Osteoblast (primary cell): ENCODE data around the gene RIPK3. TPM values are rescaled to one million over a fixed set of nuclear protein-coding genes. Genes with fewer than 3 reads are reported as not detected.

Source experiments
- DNase-seq: peaks from one replicate; pipeline ENCODE4 v3.0.0; 2011; ENCODE audit warnings: low spot score, mixed read lengths; ENCODE audit not compliant: insufficient read length; ENCODE audit errors: missing footprints
- H2AFZ ChIP-seq: 2 replicates; pipeline ENCODE4 v1.6.0; 2011; ENCODE audit warnings: mild to moderate bottlenecking, low read length
- H3K27ac ChIP-seq: 2 replicates; pipeline ENCODE4 v1.5.1; 2011; ENCODE audit warnings: mild to moderate bottlenecking, low read depth, low read length, moderate library complexity
- H3K27me3 ChIP-seq: 2 replicates; pipeline ENCODE4 v1.6.0; 2012; ENCODE audit warnings: mild to moderate bottlenecking, control low read depth, inconsistent platforms, low read length, moderate library complexity; ENCODE audit not compliant: insufficient read depth
- H3K36me3 ChIP-seq: 2 replicates; pipeline ENCODE4 v1.5.1; 2011; ENCODE audit warnings: mild to moderate bottlenecking, low read length, control low read depth, moderate library complexity; ENCODE audit not compliant: insufficient read depth
- H3K4me1 ChIP-seq: 2 replicates; pipeline ENCODE4 v1.5.1; 2011; ENCODE audit warnings: mild to moderate bottlenecking, low read length, control low read depth, moderate library complexity; ENCODE audit not compliant: insufficient read depth
- H3K4me2 ChIP-seq: 2 replicates; pipeline ENCODE4 v1.6.0; 2011; ENCODE audit warnings: mild to moderate bottlenecking, low read length; ENCODE audit not compliant: insufficient read depth
- H3K4me3 ChIP-seq: fragments of 200-600 bp; sonication (generic); 3 replicates; pipeline ENCODE4 v1.5.1; 2012; ENCODE audit warnings: mild to moderate bottlenecking, low read length, inconsistent platforms; ENCODE audit not compliant: insufficient read depth
- H3K79me2 ChIP-seq: 2 replicates; pipeline ENCODE4 v1.6.0; 2012; ENCODE audit warnings: mild to moderate bottlenecking, low read length, control low read depth, inconsistent platforms; ENCODE audit not compliant: insufficient read depth
- H3K9me3 ChIP-seq: 2 replicates; pipeline ENCODE4 v1.5.1; 2011; ENCODE audit warnings: low read depth, low read length, control low read depth
- H4K20me1 ChIP-seq: 2 replicates; pipeline ENCODE4 v1.6.0; 2012; ENCODE audit warnings: mild to moderate bottlenecking, low read length, control low read depth; ENCODE audit not compliant: insufficient read depth
- CTCF ChIP-seq: IDR thresholded peaks from 2 replicates; pipeline ENCODE4 v1.5.1; 2011; ENCODE audit warnings: mild to moderate bottlenecking, low read depth, low read length, moderate library complexity; ENCODE audit errors: extremely low read depth
- total RNA-seq: library from RNA; depleted of rRNA; stranded (reverse); fragments of >200 nt; gene quantifications from 2 replicates; pipeline ENCODE4 v1.2.3, GENCODE V29; 2012

RIPK3 gene
- total RNA-seq, 1 donor: 11.9 TPM

GRCh38 chr14:24369463-24369862, 29.7 kb upstream of the RIPK3 start:
- Histone ChIP-seq H3K27me3 (no peaks in the 10 kb centered on the region), H3K9me3 (no peaks in the 10 kb centered on the region), H4K20me1 (peaks cover 38% of the 10 kb centered on the region), H3K27ac (peak overlapping the region; percentile 94), H3K4me3 (peak overlapping the region; percentile 90), H3K36me3 (peaks cover 46% of the 10 kb centered on the region), H3K4me1 (peaks cover 66% of the 10 kb centered on the region), H3K4me2 (peak overlapping the region; percentile 95), H2AFZ (no peak overlapping the region), H3K79me2 (peaks cover 45% of the 10 kb centered on the region)
- DNase-seq: no peak
- TF ChIP-seq CTCF: no peak

- Histone ChIP-seq H3K79me2 (peaks cover 44% of the 10 kb centered on the region), H3K4me3 (peak overlapping the region; percentile 90), H3K4me1 (peaks cover 66% of the 10 kb centered on the region), H3K36me3 (peaks cover 38% of the 10 kb centered on the region), H4K20me1 (peaks cover 31% of the 10 kb centered on the region), H3K9me3 (no peaks in the 10 kb centered on the region), H3K27ac (peak overlapping the region; percentile 94), H3K27me3 (no peaks in the 10 kb centered on the region), H2AFZ (no peak overlapping the region), H3K4me2 (peak overlapping the region; percentile 95)
- no peak for TF ChIP-seq CTCF
- DNase-seq: peak; percentile 95
Observed at GRCh38 chr14:24368562-24369252, 28.9 kb upstream of the RIPK3 start.

- no peak overlapping the region for H2AFZ ChIP-seq
Observed at GRCh38 chr14:24368212-24368561, 28.4 kb upstream of the RIPK3 start.

More at GRCh38 chr14:24368212-24368561, 28.4 kb upstream of the RIPK3 start:
- no peaks in the 10 kb centered on the region for H3K9me3 ChIP-seq
- H3K4me3 ChIP-seq: peak overlapping the region; percentile 90
- peak overlapping the region; percentile 94 for H3K27ac ChIP-seq
- H3K27me3 ChIP-seq: no peaks in the 10 kb centered on the region
- peak; percentile 87 for DNase-seq
- TF ChIP-seq CTCF: no peak
- peak overlapping the region; percentile 95 for H3K4me2 ChIP-seq
- H3K79me2 ChIP-seq: peaks cover 40% of the 10 kb centered on the region
- H3K4me1 ChIP-seq: peaks cover 70% of the 10 kb centered on the region
- H4K20me1 ChIP-seq: peaks cover 26% of the 10 kb centered on the region
- H3K36me3 ChIP-seq: peaks cover 33% of the 10 kb centered on the region
